ENCODE data around the gene XAGE3.

Gene XAGE3

GRCh38 chrX:52839137-52839536 lies 28.7 kb downstream of the XAGE3 start:
- no peak for DNase-seq

DNA sequence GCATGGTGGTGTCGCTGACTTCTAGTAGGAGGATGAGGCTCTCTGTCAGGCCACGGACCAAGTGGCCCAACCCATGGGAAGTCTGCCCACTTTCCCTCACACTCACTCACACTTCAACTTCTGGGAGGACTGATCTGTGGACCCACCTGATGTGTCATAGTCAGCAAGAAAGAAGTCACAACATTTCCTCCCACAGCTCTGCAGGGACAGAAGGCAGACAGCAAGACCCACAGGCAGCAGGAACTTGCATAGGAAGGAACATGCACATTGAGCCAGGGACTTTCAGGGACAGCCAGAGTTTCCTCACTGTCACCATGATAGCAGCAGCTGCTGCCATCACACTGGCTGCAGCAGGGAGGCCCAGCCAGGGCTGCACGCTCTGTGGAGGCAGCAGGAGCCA lies 37.3 kb downstream of the XAGE3 start:
- no peak for DNase-seq

DNA sequence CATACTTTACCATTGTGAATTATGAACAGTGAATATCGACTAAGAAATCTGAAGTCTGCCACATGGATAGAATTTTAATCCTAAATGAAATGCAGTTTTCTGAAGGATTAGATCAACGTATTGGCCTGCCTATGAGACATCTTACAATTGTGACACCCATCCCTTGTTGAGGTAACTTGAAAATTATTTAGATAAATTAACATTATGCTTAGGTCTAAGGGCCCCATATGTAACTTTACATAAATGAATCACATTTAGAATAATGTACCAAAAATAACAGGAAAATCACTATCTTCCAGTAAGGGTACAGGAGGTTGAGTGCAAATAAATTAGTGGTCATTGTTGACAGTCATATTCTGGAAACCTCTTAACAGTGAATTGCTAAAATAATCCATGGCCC lies 43.3 kb downstream of the XAGE3 start:
- no peak for DNase-seq

- no peak for DNase-seq
These were observed 46.7 kb downstream of the XAGE3 start for GRCh38 chrX:52821079-52821760.

DNA sequence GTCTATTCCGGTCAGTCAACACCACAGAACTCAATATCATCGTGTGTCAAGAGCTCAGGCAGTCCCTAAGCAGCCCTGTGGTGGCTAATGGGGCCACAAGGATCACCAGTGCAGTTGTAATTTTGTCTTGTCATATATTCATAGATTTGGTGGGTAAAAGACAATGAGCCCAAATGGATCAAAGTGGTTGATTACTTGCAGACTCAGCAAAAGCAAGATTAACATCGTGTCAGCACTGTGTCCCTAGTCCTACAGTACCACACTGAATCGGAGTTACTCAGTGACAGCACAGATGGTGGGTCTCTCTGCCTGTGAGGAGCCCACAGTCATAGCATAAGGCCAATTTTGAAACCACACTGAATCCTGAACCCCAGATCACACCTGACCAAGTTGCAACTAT lies 48.1 kb downstream of the XAGE3 start:
- no peak for DNase-seq

Measured in activated CD4-positive, alpha-beta T cell treated with anti-CD3 and anti-CD28 coated beads, Interleukin-10, Interleukin-2, amounts not matched to agents 100 ng/mL and 50 ng/mL, durations not matched to agents 16 hours and 8 hours (primary cell).